GM23338 (cell line): ENCODE results near the gene DVL1. TPM values are rescaled to one million over a fixed set of nuclear protein-coding genes. Genes with fewer than 3 reads are reported as not detected.

Source experiments
- ATAC-seq: fragments of 200-7000 bp; cut with Tn5 transposase; 3 replicates; pipeline ENCODE4 v1.9.1; 2020
- DNase-seq: peaks from one replicate; pipeline ENCODE4 v3.0.0-alpha.2; 2015; ENCODE audit warnings: low spot score
- H2AFZ ChIP-seq: fragments of 200-600 bp; sonication (generic); 2 replicates; pipeline ENCODE4 v1.8.0; 2016; ENCODE audit warnings: antibody characterized with exemption, mild to moderate bottlenecking, moderate library complexity
- H3F3A ChIP-seq: fragments of 200-600 bp; sonication (generic); replicated peaks from 2 replicates; pipeline ENCODE4 v1.8.0; 2017; ENCODE audit warnings: antibody characterized with exemption, mixed run types, low read depth
- H3K27ac ChIP-seq: fragments of 200-600 bp; sonication (generic); 2 replicates; pipeline ENCODE4 v1.6.1; 2016; ENCODE audit warnings: low read depth
- H3K27me3 ChIP-seq: fragments of 200-600 bp; sonication (generic); 2 replicates; pipeline ENCODE4 v1.8.0; 2016; ENCODE audit warnings: mild to moderate bottlenecking, mixed run types, moderate library complexity; ENCODE audit not compliant: insufficient read depth
- H3K36me3 ChIP-seq: fragments of 200-600 bp; sonication (generic); 2 replicates; pipeline ENCODE4 v1.8.0; 2016; ENCODE audit warnings: mild to moderate bottlenecking; ENCODE audit not compliant: insufficient read depth
- H3K4me1 ChIP-seq: fragments of 200-600 bp; sonication (generic); 2 replicates; pipeline ENCODE4 v1.8.0; 2016; ENCODE audit warnings: mild to moderate bottlenecking, moderate library complexity; ENCODE audit not compliant: insufficient read depth
- H3K4me2 ChIP-seq: fragments of 200-600 bp; sonication (generic); 2 replicates; pipeline ENCODE4 v1.7.1; 2017; ENCODE audit warnings: mixed run types
- H3K4me3 ChIP-seq: fragments of 200-600 bp; sonication (generic); 2 replicates; pipeline ENCODE4 v1.6.1; 2016; ENCODE audit warnings: mixed run types
- H3K79me2 ChIP-seq: fragments of 200-600 bp; sonication (generic); replicated peaks from 2 replicates; pipeline ENCODE4 v1.8.0; 2017; ENCODE audit warnings: mild to moderate bottlenecking; ENCODE audit not compliant: insufficient read depth
- H3K9me2 ChIP-seq: fragments of 200-600 bp; sonication (generic); 2 replicates; pipeline ENCODE4 v1.8.0; 2017; ENCODE audit not compliant: insufficient read depth
- H4K20me1 ChIP-seq: fragments of 200-600 bp; sonication (generic); replicated peaks from 2 replicates; pipeline ENCODE4 v1.8.0; 2017; ENCODE audit warnings: mild to moderate bottlenecking; ENCODE audit not compliant: insufficient read depth
- H3K27ac Mint-ChIP-seq: 2 replicates; pipeline ENCODE4 v1.8.0; 2020; ENCODE audit warnings: inconsistent platforms, mild to moderate bottlenecking, moderate library complexity, mixed read lengths
- H3K27me3 Mint-ChIP-seq: 3 replicates; pipeline ENCODE4 v1.8.0; 2022; ENCODE audit warnings: low read depth, mild to moderate bottlenecking, moderate library complexity, mixed read lengths, inconsistent platforms; ENCODE audit not compliant: insufficient read depth, poor library complexity
- H3K36me3 Mint-ChIP-seq: 3 replicates; pipeline ENCODE4 v1.8.0; 2021; ENCODE audit warnings: low read depth, mild to moderate bottlenecking, inconsistent platforms, moderate library complexity, mixed read lengths
- H3K4me1 Mint-ChIP-seq: 3 replicates; pipeline ENCODE4 v1.8.0; 2020; ENCODE audit warnings: mild to moderate bottlenecking, inconsistent platforms, mixed read lengths
- H3K4me3 Mint-ChIP-seq: 3 replicates; pipeline ENCODE4 v1.8.0; 2021; ENCODE audit warnings: moderate library complexity, mild to moderate bottlenecking, inconsistent platforms, mixed read lengths
- H3K9me3 Mint-ChIP-seq: 3 replicates; pipeline ENCODE4 v1.8.0; 2020; ENCODE audit warnings: moderate library complexity, mild to moderate bottlenecking, inconsistent platforms, mixed read lengths
- CTCF ChIP-seq, 2 experiments: fragments of 200-600 bp in 1 of 2; sonication (generic) in 1 of 2; conservative IDR thresholded peaks; 2 replicates each; pipeline versions ENCODE4 v1.5.1 to v1.6.1; 2016 to 2017; ENCODE audit warnings: antibody characterized with exemption in 2 of 2, low read depth in 2 of 2, mild to moderate bottlenecking in 2 of 2, moderate library complexity in 1 of 2
- ETS1 ChIP-seq: IDR thresholded peaks from 2 replicates; pipeline ENCODE4 v1.6.1; 2016; ENCODE audit warnings: antibody characterized with exemption
- EZH2 ChIP-seq: fragments of 200-600 bp; sonication (generic); IDR thresholded peaks from one replicate; pipeline ENCODE4 v1.8.0; 2017; ENCODE audit warnings: antibody characterized with exemption, mild to moderate bottlenecking, low read depth; ENCODE audit not compliant: unreplicated experiment
- EZH2phosphoT487 ChIP-seq: fragments of 200-600 bp; sonication (generic); IDR thresholded peaks from one replicate; pipeline ENCODE4 v1.8.1; 2018; ENCODE audit warnings: antibody characterized with exemption; ENCODE audit not compliant: unreplicated experiment
- JUNB ChIP-seq: IDR thresholded peaks from one replicate; pipeline ENCODE4 v1.6.1; 2016; ENCODE audit warnings: antibody characterized with exemption; ENCODE audit not compliant: unreplicated experiment
- NANOG ChIP-seq: IDR thresholded peaks from 2 replicates; pipeline ENCODE4 v1.6.1; 2016; ENCODE audit warnings: antibody characterized with exemption, borderline replicate concordance
- REST ChIP-seq: IDR thresholded peaks from one replicate; pipeline ENCODE4 v1.6.1; 2018; ENCODE audit warnings: antibody characterized with exemption; ENCODE audit not compliant: unreplicated experiment
- STAT1 ChIP-seq: IDR thresholded peaks from one replicate; pipeline ENCODE4 v1.6.1; 2016; ENCODE audit warnings: antibody characterized with exemption; ENCODE audit not compliant: unreplicated experiment
- ZNF114 ChIP-seq: fragments of 250-450 bp; sonication (Bioruptor Pico); IDR thresholded peaks from 2 replicates; pipeline ENCODE4 v1.5.0; 2020; ENCODE audit warnings: mild to moderate bottlenecking, moderate library complexity
- ZNF331 ChIP-seq: fragments of 250-450 bp; sonication (Bioruptor Pico); IDR thresholded peaks from 2 replicates; pipeline ENCODE4 v1.5.0; 2020; ENCODE audit warnings: low read depth, mild to moderate bottlenecking, moderate library complexity
- ZNF462 ChIP-seq: fragments of 250-450 bp; sonication (Bioruptor Pico); IDR thresholded peaks from 2 replicates; pipeline ENCODE4 v1.5.0; 2020; ENCODE audit warnings: mild to moderate bottlenecking, moderate library complexity
- polyA plus RNA-seq: library from polyadenylated mRNA; unstranded; fragments of >200 nt; fragmentation: Nextera tagmentation; extraction: Ambion mirVana; gene quantifications from 2 replicates; pipeline ENCODE4 v1.2.1, GENCODE V29; 2016
- total RNA-seq: library from RNA; depleted of rRNA; stranded (reverse); fragments of >200 nt; shearing (Covaris generic); gene quantifications from 2 replicates; pipeline ENCODE4 v1.2.3, GENCODE V29; 2014

Gene DVL1
- total and polyA plus RNA-seq, 2 experiments from 2014 or later, result 13.5 to 69.7 TPM

GRCh38 chr1:1318777-1319645 lies 30.2 kb downstream of the DVL1 start:
- Histone ChIP-seq H2AFZ (no peak overlapping the region), H3K4me1 (peaks cover 7% of the 10 kb centered on the region; the same call in 1 of the 2 replicates), H3K9me2 (no peaks in the 10 kb centered on the region), H3K27me3 (no peaks in the 10 kb centered on the region), H3K4me2 (no peak overlapping the region), H3K79me2 (peaks cover 70% of the 10 kb centered on the region), H3K4me3 (no peak overlapping the region), H4K20me1 (peaks cover 26% of the 10 kb centered on the region), H3K36me3 (no peaks in the 10 kb centered on the region), H3F3A (peaks cover 11% of the 10 kb centered on the region; the same call in 1 of the 2 replicates), H3K27ac (no peak overlapping the region)
- H3K4me3 Mint-ChIP-seq, result no peak overlapping the region; the same call in 2 of the 3 replicates
- no peaks in the 10 kb centered on the region; the same call in 1 of the 3 replicates for H3K9me3 Mint-ChIP-seq
- peaks cover 54% of the 10 kb centered on the region for H3K36me3 Mint-ChIP-seq
- ATAC-seq (no peak), DNase-seq (no peak)
- no peak for TF ChIP-seq REST
- TF ChIP-seq NANOG, result no peak
- TF ChIP-seq EZH2phosphoT487, result no peak
- no peak for TF ChIP-seq CTCF (conservative IDR thresholded peaks at IDR 0.05; ENCODE audit: low read depth in 2 of 2)
- no peak for TF ChIP-seq STAT1
- no peak for TF ChIP-seq JUNB
- TF ChIP-seq ZNF462, result no peak
- no peak for TF ChIP-seq ETS1
- no peak for TF ChIP-seq ZNF114 (CRISPR knock-in tag)
- TF ChIP-seq EZH2, result no peak
- no peak for TF ChIP-seq ZNF331 (CRISPR knock-in tag)
- H3K4me1 Mint-ChIP-seq, result peaks cover 29% of the 10 kb centered on the region
- peaks cover 34% of the 10 kb centered on the region for H3K27me3 Mint-ChIP-seq
- no peak overlapping the region for H3K27ac Mint-ChIP-seq
